Testis (tissue), 5 donors: ENCODE measurements around the gene RAD9B. TPM values are rescaled to one million over a fixed set of nuclear protein-coding genes. Genes with fewer than 3 reads are reported as not detected.
"Not testable (repeated sequence)": the region's sequence is repeated elsewhere in the genome, so short reads cannot be mapped to it uniquely, and the experiment has no call there.

Experiments
- DNase-seq: peaks from one replicate; pipeline ENCODE4 v3.0.0-alpha.2; 2019
- H3K27ac ChIP-seq, 2 donors: fragments of 200-600 bp; sonication (generic); one replicate each; pipeline ENCODE4 v1.5.1; 2019
- H3K27me3 ChIP-seq: fragments of 200-600 bp; sonication (generic); one replicate; pipeline ENCODE4 v1.5.1; 2019
- H3K36me3 ChIP-seq: fragments of 200-600 bp; sonication (generic); one replicate; pipeline ENCODE4 v1.5.1; 2017; ENCODE audit warnings: low read depth; ENCODE audit errors: missing control alignments
- H3K4me1 ChIP-seq: fragments of 200-600 bp; sonication (generic); one replicate; pipeline ENCODE4 v1.5.1; 2019
- H3K4me3 ChIP-seq, 2 donors: fragments of 200-600 bp; sonication (generic); one replicate each; pipeline ENCODE4 v1.5.1; 2017 to 2019
- H3K9me3 ChIP-seq: fragments of 200-600 bp; sonication (generic); one replicate; pipeline ENCODE4 v1.5.1; 2017
- POLR2A ChIP-seq: fragments of 450-650 bp; IDR thresholded peaks from one replicate; pipeline ENCODE4 v1.6.1; 2017; ENCODE audit warnings: antibody characterized with exemption, mild to moderate bottlenecking, moderate library complexity
- WGBS, 2 donors: methylation state at CpG; one replicate each; pipeline ENCODE4 v1.1.5; 2018; 5-methylcytosine and 5-hydroxymethylcytosine counted together
- intact Hi-C: fragments of 100-400 bp; cut with DNase I; formaldehyde crosslinking; loops from one replicate; pipeline ENCODE4 v1.15.1; 2023; ENCODE audit warnings: low total_unique reads
- long read RNA-seq, 2 donors: transcript quantifications; one replicate each; lab custom pipeline, GENCODE V29; 2026
- polyA plus RNA-seq: library from polyadenylated mRNA; stranded (reverse); fragments of 350-450 nt; fragmentation: Illumina TruSeq; extraction: RNeasy Lipid Tissue Mini Kit (QIAGEN cat#74804); gene quantifications from one replicate; pipeline ENCODE4 v1.2.3, GENCODE V29; 2014; ENCODE audit warnings: low read depth, low replicate concordance; ENCODE audit not compliant: insufficient read depth
- total RNA-seq, 2 donors: library from RNA; depleted of rRNA; stranded (reverse); fragments of >200 nt; gene quantifications; one replicate each; pipeline ENCODE4 v1.2.3, GENCODE V29; 2016
- TF ChIP-seq, protein P1 (sequence below), 3 experiments: fragments of 450-650 bp in 2 of 3; fragments of 200-600 bp in 1 of 3; sonication (generic) in 1 of 3; IDR thresholded peaks; one replicate each; pipeline ENCODE4 v1.5.1; 2016 to 2019; ENCODE audit warnings: antibody characterized with exemption in 3 of 3, mild to moderate bottlenecking in 2 of 3, moderate library complexity in 1 of 3

RAD9B gene
- 10 to 100 TPM; 12.8 to 29.1 TPM for total RNA-seq
- polyA plus RNA-seq = 21.8 TPM
- long read RNA-seq, donor 1, partial matches to known transcripts = 52 of 55 reads
- long read RNA-seq, donor 1, other reads (novel, unspliced or antisense) = 0 of 55 reads
- long read RNA-seq, donor 2, partial matches to known transcripts = 0 of 1 reads
- long read RNA-seq, donor 2, other reads (novel, unspliced or antisense) = 0 of 1 reads

DNA sequence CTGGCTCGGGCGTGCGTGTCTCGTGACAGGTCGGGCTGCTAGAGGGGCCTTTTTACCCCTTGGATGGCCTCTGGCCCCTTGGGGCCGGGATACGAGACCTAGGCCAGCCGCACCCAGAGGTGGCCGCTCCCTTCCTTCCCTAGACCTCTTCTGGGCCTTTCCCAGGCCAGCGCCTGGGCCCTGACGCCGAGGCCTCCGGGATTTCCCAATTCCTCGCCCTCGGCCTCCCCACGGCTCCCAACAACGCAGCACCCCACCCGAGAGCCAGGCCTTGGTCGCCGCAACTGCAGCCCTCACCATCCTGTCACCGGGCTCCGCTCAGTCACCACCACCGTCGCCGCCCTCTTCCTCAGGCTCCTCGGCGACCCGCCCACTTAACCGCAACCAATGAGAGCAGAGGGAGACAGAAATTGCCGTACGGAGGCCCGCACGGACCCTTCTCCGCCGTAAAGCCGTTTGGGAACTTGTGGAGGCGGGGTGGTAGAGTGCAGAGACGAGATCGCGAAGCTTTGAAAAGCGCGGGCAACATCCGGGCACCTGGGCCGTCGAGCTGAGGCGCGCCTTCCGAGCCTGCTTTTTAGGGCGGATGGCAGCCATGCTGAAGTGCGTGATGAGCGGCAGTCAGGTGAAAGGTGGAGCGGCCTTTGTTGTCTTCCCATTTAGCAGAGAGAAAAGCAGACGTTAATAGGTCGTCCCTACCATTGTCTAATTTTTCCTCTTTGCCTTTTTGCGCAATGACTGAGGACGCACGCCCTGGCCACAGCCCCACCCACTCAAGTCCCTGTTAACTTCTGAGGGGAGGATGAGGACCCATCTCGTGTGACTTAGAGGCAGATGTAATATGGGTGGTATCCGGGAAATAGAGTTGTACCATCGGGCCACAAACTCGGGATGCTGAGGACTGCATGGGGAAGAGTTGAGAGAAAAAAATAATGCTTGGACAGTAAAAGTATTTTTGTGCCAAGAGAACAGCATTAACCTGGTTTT lies at the start of gene RAD9B, which contains the start of gene VPS29:
RAD9B (plus strand) TSS at position 580 of the 987 bp plus-strand sequence; CDS start at position 587, 7 bp downstream.
VPS29 (minus strand) TSS at position 360 of the 987 bp plus-strand sequence; CDS start at position 300, 60 bp downstream.
- intact Hi-C loops = no loop called here
- TF ChIP-seq, protein P1, sequence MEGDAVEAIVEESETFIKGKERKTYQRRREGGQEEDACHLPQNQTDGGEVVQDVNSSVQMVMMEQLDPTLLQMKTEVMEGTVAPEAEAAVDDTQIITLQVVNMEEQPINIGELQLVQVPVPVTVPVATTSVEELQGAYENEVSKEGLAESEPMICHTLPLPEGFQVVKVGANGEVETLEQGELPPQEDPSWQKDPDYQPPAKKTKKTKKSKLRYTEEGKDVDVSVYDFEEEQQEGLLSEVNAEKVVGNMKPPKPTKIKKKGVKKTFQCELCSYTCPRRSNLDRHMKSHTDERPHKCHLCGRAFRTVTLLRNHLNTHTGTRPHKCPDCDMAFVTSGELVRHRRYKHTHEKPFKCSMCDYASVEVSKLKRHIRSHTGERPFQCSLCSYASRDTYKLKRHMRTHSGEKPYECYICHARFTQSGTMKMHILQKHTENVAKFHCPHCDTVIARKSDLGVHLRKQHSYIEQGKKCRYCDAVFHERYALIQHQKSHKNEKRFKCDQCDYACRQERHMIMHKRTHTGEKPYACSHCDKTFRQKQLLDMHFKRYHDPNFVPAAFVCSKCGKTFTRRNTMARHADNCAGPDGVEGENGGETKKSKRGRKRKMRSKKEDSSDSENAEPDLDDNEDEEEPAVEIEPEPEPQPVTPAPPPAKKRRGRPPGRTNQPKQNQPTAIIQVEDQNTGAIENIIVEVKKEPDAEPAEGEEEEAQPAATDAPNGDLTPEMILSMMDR (IDR thresholded peaks at IDR 0.05) = peak in 1 of 3 experiments; percentile 4
- TF ChIP-seq POLR2A = peak; percentile 42
- WGBS, 2 donors = 6 to 7% methylated on average over 53 to 61 of the region's 61 CpGs

DNA sequence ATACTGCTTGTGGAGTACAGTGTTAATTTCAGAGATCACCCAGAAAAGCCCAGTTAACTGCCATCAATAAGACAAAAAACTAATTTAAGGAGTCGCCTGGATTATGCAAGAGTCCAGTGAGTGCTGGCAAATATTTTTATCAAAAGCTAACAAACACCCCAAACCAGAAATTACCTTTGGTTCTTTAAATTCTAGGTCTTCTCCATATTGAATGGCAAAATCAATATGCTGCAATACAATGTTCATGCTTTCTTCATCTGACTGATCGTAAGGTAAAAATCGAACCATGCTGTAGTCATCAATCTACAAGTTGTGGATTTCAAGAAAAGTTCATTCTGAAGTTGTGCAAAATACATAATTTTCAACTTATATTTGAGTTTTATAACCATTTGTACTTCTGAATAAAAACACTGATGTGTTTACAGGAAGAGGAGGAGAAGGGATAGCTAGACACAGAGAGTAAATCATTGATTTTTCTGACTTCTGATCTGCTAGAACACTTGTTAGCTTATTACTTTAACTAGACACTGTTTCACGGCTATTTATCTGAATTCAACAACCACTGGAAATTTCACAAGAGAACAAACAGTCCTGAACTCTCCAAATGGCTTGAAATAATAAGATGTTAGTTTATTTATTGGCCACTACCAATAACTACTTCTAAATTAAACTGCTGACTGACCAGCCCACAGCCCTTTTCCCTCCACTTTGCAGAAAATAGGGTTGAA lies 48.4 kb upstream of the RAD9B start:
- H3K27me3 ChIP-seq = no peaks in the 10 kb centered on the region
- no peak overlapping the region for H3K4me3 ChIP-seq
- H3K9me3 ChIP-seq = no peaks in the 10 kb centered on the region
- H3K27ac ChIP-seq = no peak overlapping the region
- no peak for TF ChIP-seq POLR2A
- TF ChIP-seq, protein P1 (IDR thresholded peaks at IDR 0.05) = no peak
- no peaks in the 10 kb centered on the region for H3K36me3 ChIP-seq
- DNase-seq = no peak
- peaks cover 9% of the 10 kb centered on the region for H3K4me1 ChIP-seq
- intact Hi-C loops = no loop called here
- WGBS, 2 donors = 91 to 92% methylated on average over 4 of the region's 4 CpGs

More for the DNA sequence above, at the start of gene RAD9B, which contains the start of gene VPS29:
- no peaks in the 10 kb centered on the region for H3K36me3 ChIP-seq
- DNase-seq = peak; percentile 99
- no peaks in the 10 kb centered on the region for H3K9me3 ChIP-seq
- peak within 1 kb of the TSS; percentile 76 to 85 for H3K27ac ChIP-seq
- H3K4me3 ChIP-seq = peak within 1 kb of the TSS; percentile 86 to 90
- H3K4me1 ChIP-seq = no peaks in the 10 kb centered on the region
- no peaks in the 10 kb centered on the region for H3K27me3 ChIP-seq

DNA sequence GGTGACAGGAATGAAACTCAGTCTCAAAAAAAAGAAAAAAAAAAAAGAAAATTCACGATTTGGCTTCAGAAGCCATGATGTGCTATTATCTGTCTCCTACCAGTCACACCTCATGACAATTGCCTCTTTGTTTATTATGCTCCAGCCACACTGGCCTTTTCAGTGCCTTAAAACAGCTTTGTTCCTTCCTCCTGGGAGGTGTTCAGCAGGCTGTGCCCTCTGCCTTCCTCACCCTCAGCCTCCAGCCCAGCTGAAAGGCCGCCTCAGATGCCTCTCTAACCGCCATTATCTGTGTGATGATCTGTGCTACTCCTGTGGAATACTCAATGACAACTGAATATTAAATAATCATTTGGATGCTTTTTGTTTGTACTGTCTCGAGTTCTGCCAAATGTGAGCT lies 43.4 kb upstream of the RAD9B start:
- TF ChIP-seq, protein P1 (IDR thresholded peaks at IDR 0.05) = no peak
- TF ChIP-seq POLR2A = no peak
- intact Hi-C loops = no loop called here
- WGBS, 2 donors = 67 to 78% methylated on average over 4 of the region's 4 CpGs
- DNase-seq = no peak
- H3K36me3 ChIP-seq = no peaks in the 10 kb centered on the region
- peaks cover 4% of the 10 kb centered on the region for H3K4me1 ChIP-seq
- no peak overlapping the region for H3K4me3 ChIP-seq
- H3K27ac ChIP-seq = no peak overlapping the region
- no peaks in the 10 kb centered on the region for H3K9me3 ChIP-seq
- no peaks in the 10 kb centered on the region for H3K27me3 ChIP-seq

DNA sequence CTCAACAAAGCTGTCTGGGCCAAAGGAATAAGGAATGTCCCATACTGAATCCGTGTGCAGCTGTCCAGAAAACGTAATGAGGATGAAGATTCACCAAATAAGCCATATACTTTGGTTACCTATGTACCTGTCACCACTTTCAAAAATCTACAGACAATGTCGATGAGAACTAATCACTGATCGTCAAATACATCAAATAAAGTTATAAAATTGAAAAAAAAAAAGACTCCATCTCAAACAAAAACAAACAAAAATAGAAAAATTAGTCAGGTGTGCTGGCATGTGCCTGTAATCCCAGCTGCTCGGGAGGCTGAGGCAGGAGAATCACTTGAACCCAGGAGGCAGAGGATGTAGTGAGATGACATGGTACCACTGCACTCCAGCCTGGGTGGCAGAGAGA lies 40.9 kb upstream of the RAD9B start:
- not testable (repeated sequence) for H3K9me3 ChIP-seq, H3K27me3 ChIP-seq, DNase-seq, H3K27ac ChIP-seq, H3K4me3 ChIP-seq, H3K36me3 ChIP-seq, H3K4me1 ChIP-seq
- intact Hi-C loops = loop anchor here (10.0 kb wide), 1 partner anchor 134 kb away; no protein-coding TSS in a partner anchor
- WGBS, 2 donors = 85 to 95% methylated on average over 5 of the region's 5 CpGs
